ENCODE results near the gene ZNF581. TPM values are rescaled to one million over a fixed set of nuclear protein-coding genes. Genes with fewer than 3 reads are reported as not detected.
A peak's percentile ranks its signal among the peaks of the same experiment; 100 is the strongest.

Gene ZNF581
- total RNA-seq, 1 donor = 25.7 TPM

DNA sequence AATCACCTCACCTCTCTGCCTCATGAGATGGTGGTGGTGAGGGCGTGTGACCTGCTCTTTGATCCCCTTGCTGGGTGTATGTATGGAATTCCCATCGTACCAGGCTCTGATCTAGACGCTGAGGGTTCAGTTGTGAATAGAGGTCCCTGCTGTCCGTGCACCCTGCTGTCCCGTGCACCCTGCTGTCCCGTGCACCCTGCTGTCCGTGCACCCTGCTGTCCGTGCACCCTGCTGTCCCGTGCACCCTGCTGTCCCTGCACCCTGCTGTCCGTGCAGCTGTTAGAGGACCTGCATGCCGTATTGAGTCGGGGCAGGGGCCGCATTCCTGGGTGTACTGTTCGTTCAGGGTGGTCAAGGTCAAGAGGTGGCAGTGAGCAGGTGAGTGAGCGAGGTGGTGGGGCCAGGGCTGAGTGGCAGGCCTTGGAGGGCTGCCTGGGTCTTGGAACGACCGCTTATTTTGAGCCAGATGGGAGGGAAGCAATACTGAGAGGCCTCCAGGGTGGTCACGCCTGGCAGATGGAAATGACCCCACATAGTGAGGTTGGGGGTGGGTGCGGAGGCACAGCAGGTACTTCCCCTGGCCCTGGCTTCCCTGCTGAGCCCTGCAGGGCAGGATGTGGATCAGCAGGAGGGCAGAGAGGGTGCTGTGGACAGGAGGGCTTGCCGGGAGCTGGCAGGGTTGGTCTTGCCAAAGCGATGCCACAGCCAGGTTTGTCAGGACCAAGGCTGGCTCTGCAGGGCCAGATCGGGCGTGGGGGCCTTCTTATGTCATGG, 27.0 kb downstream of the ZNF581 start:
- peaks cover 73% of the 10 kb centered on the region for H4K20me1 ChIP-seq (ENCODE audit: insufficient read depth, low read length)
- TF ChIP-seq, protein P1, sequence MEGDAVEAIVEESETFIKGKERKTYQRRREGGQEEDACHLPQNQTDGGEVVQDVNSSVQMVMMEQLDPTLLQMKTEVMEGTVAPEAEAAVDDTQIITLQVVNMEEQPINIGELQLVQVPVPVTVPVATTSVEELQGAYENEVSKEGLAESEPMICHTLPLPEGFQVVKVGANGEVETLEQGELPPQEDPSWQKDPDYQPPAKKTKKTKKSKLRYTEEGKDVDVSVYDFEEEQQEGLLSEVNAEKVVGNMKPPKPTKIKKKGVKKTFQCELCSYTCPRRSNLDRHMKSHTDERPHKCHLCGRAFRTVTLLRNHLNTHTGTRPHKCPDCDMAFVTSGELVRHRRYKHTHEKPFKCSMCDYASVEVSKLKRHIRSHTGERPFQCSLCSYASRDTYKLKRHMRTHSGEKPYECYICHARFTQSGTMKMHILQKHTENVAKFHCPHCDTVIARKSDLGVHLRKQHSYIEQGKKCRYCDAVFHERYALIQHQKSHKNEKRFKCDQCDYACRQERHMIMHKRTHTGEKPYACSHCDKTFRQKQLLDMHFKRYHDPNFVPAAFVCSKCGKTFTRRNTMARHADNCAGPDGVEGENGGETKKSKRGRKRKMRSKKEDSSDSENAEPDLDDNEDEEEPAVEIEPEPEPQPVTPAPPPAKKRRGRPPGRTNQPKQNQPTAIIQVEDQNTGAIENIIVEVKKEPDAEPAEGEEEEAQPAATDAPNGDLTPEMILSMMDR (IDR thresholded peaks at IDR 0.05; ENCODE audit: extremely low read depth, low read depth, low read length) = no peak
- peaks cover 14% of the 10 kb centered on the region for H3K4me1 ChIP-seq (ENCODE audit: insufficient read depth, low read length)
- H3K4me2 ChIP-seq (ENCODE audit: insufficient read depth, low read length) = no peak overlapping the region
- no peak overlapping the region for H3K27ac ChIP-seq (ENCODE audit: low read depth, low read length)
- peaks cover 42% of the 10 kb centered on the region for H3K36me3 ChIP-seq (ENCODE audit: insufficient read depth, low read length)
- H3K4me3 ChIP-seq (ENCODE audit: insufficient read depth, low read length) = no peak overlapping the region
- H2AFZ ChIP-seq (ENCODE audit: low read length) = no peak overlapping the region
- peak; percentile 92 for DNase-seq (ENCODE audit: insufficient read length, low spot score, missing footprints)
- peaks cover 85% of the 10 kb centered on the region for H3K79me2 ChIP-seq (ENCODE audit: insufficient read depth, low read length)
- no peaks in the 10 kb centered on the region for H3K27me3 ChIP-seq (ENCODE audit: insufficient read depth, low read length)
- no peaks in the 10 kb centered on the region for H3K9me3 ChIP-seq (ENCODE audit: low read depth, low read length)

DNA sequence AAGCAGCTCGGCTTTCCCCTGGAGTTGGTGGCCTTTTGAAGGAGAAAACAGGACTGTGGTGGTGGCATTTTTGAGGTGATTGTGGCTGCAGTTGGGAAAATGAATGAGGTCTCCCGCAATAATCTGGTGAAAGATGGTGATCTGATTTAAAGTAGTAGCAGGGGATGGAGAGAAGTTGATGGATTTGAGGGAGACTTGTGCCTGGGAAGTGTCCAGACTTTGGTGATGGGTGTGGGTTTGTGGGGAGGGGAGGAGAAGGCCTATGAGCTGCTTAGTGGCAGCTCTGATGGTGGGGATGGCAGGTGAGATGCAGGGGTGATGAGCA, 27.6 kb downstream of the ZNF581 start:
- TF ChIP-seq, protein P1 (IDR thresholded peaks at IDR 0.05; ENCODE audit: extremely low read depth, low read depth, low read length) = no peak
- H3K4me3 ChIP-seq (ENCODE audit: insufficient read depth, low read length) = no peak overlapping the region
- H3K27me3 ChIP-seq (ENCODE audit: insufficient read depth, low read length) = no peaks in the 10 kb centered on the region
- no peaks in the 10 kb centered on the region for H3K9me3 ChIP-seq (ENCODE audit: low read depth, low read length)
- H3K79me2 ChIP-seq (ENCODE audit: insufficient read depth, low read length) = peaks cover 87% of the 10 kb centered on the region
- peaks cover 17% of the 10 kb centered on the region for H3K4me1 ChIP-seq (ENCODE audit: insufficient read depth, low read length)
- no peak overlapping the region for H3K4me2 ChIP-seq (ENCODE audit: insufficient read depth, low read length)
- H4K20me1 ChIP-seq (ENCODE audit: insufficient read depth, low read length) = peaks cover 75% of the 10 kb centered on the region
- no peak overlapping the region for H3K27ac ChIP-seq (ENCODE audit: low read depth, low read length)
- H2AFZ ChIP-seq (ENCODE audit: low read length) = no peak overlapping the region
- peaks cover 39% of the 10 kb centered on the region for H3K36me3 ChIP-seq (ENCODE audit: insufficient read depth, low read length)
- no peak for DNase-seq (ENCODE audit: insufficient read length, low spot score, missing footprints)

DNA sequence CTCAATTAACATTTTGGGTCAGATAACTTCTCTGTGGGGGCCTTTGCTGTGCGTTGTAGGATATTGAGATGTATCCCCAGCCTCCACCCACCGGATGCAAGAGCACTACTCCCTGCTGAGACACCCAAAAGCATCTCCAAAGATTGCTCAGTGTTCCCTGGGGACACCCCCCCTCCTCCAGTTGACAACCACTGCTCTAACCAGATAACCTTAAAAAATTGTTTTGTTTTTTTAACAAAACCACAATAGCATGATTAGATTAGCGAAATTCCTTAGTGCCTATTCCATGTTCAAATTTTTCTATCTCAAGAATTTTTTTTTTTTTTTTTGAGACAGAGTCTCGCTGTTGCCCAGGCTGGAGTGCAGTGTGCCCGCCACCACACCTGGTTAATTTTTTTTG, 29.0 kb downstream of the ZNF581 start:
- H4K20me1 ChIP-seq (ENCODE audit: insufficient read depth, low read length) = peaks cover 75% of the 10 kb centered on the region
- peak; percentile 95 for DNase-seq (ENCODE audit: insufficient read length, low spot score, missing footprints)
- peak overlapping the region; percentile 3 for H3K4me2 ChIP-seq (ENCODE audit: insufficient read depth, low read length)

DNA sequence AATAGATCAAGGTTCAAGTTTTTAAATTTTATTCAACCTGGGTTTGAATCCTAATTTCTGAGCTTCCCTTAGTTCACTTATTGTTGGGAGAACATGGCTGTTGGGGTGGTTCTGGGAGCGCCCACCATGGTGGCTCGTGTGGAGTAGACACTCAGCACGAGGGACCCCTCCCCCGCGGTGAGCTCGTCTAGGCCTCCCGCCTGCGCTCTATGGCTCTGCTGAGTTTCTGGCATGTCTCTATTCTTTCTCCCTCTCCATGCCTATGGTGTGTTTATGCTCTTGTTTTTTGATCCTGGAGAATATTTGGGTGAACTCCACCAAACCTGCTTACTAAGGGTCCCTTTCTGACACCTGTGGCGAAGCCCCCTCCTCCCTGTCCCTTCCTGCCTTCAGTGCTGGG, 30.0 kb downstream of the ZNF581 start:
- no peak overlapping the region for H2AFZ ChIP-seq (ENCODE audit: low read length)
- H3K4me3 ChIP-seq (ENCODE audit: insufficient read depth, low read length) = no peak overlapping the region
- no peak for DNase-seq (ENCODE audit: insufficient read length, low spot score, missing footprints)
- peaks cover 77% of the 10 kb centered on the region for H4K20me1 ChIP-seq (ENCODE audit: insufficient read depth, low read length)
- peaks cover 89% of the 10 kb centered on the region for H3K79me2 ChIP-seq (ENCODE audit: insufficient read depth, low read length)
- H3K27ac ChIP-seq (ENCODE audit: low read depth, low read length) = no peak overlapping the region
- no peaks in the 10 kb centered on the region for H3K9me3 ChIP-seq (ENCODE audit: low read depth, low read length)
- H3K27me3 ChIP-seq (ENCODE audit: insufficient read depth, low read length) = no peaks in the 10 kb centered on the region
- H3K4me1 ChIP-seq (ENCODE audit: insufficient read depth, low read length) = peaks cover 32% of the 10 kb centered on the region
- H3K4me2 ChIP-seq (ENCODE audit: insufficient read depth, low read length) = no peak overlapping the region
- H3K36me3 ChIP-seq (ENCODE audit: insufficient read depth, low read length) = peaks cover 41% of the 10 kb centered on the region
- TF ChIP-seq, protein P1 (IDR thresholded peaks at IDR 0.05; ENCODE audit: extremely low read depth, low read depth, low read length) = no peak

More for the DNA sequence above, 29.0 kb downstream of the ZNF581 start:
- peaks cover 31% of the 10 kb centered on the region for H3K4me1 ChIP-seq (ENCODE audit: insufficient read depth, low read length)
- peaks cover 87% of the 10 kb centered on the region for H3K79me2 ChIP-seq (ENCODE audit: insufficient read depth, low read length)
- H3K4me3 ChIP-seq (ENCODE audit: insufficient read depth, low read length) = no peak overlapping the region
- no peaks in the 10 kb centered on the region for H3K9me3 ChIP-seq (ENCODE audit: low read depth, low read length)
- no peak overlapping the region for H3K27ac ChIP-seq (ENCODE audit: low read depth, low read length)
- TF ChIP-seq, protein P1 (IDR thresholded peaks at IDR 0.05; ENCODE audit: extremely low read depth, low read depth, low read length) = no peak
- peaks cover 35% of the 10 kb centered on the region for H3K36me3 ChIP-seq (ENCODE audit: insufficient read depth, low read length)
- H3K27me3 ChIP-seq (ENCODE audit: insufficient read depth, low read length) = no peaks in the 10 kb centered on the region
- no peak overlapping the region for H2AFZ ChIP-seq (ENCODE audit: low read length)

Data from osteoblast (primary cell).